Loucy (cell line): Measurements from ENCODE around the gene ZKSCAN3.

Experiments
- H2AFZ ChIP-seq: fragments of 200-600 bp; sonication (generic); 2 replicates; pipeline ENCODE4 v1.6.0; 2016; ENCODE audit warnings: antibody characterized with exemption, mild to moderate bottlenecking, low read length, moderate library complexity
- H3F3A ChIP-seq: fragments of 200-600 bp; 2 replicates; pipeline ENCODE4 v1.6.0; 2016; ENCODE audit warnings: antibody characterized with exemption, low read depth, mild to moderate bottlenecking
- H3K27me3 ChIP-seq: fragments of 200-600 bp; sonication (generic); 2 replicates; pipeline ENCODE4 v1.6.1; 2014; ENCODE audit warnings: low read length, mild to moderate bottlenecking; ENCODE audit not compliant: insufficient read depth, poor library complexity, severe bottlenecking
- H3K36me3 ChIP-seq: fragments of 200-600 bp; sonication (generic); 2 replicates; pipeline ENCODE4 v1.6.1; 2016; ENCODE audit warnings: low read length; ENCODE audit not compliant: insufficient read depth
- H3K4me1 ChIP-seq: fragments of 200-600 bp; sonication (generic); 2 replicates; pipeline ENCODE4 v1.5.1; 2014; ENCODE audit warnings: low read length, mild to moderate bottlenecking; ENCODE audit not compliant: insufficient read depth, poor library complexity, severe bottlenecking
- H3K4me2 ChIP-seq: fragments of 200-600 bp; sonication (generic); 2 replicates; pipeline ENCODE4 v1.6.0; 2014; ENCODE audit warnings: antibody characterized with exemption, low read length, low read depth, mild to moderate bottlenecking; ENCODE audit not compliant: poor library complexity, severe bottlenecking
- H3K4me3 ChIP-seq: fragments of 200-600 bp; sonication (generic); 2 replicates; pipeline ENCODE4 v1.5.1; 2014; ENCODE audit warnings: low read length, mild to moderate bottlenecking, mixed read lengths; ENCODE audit not compliant: poor library complexity, severe bottlenecking
- H3K79me2 ChIP-seq: fragments of 200-600 bp; sonication (generic); 2 replicates; pipeline ENCODE4 v1.6.1; 2014; ENCODE audit warnings: low read length; ENCODE audit not compliant: insufficient read depth
- H3K9ac ChIP-seq: fragments of 200-600 bp; sonication (generic); 2 replicates; pipeline ENCODE4 v1.6.0; 2014; ENCODE audit warnings: mild to moderate bottlenecking, low read depth, low read length, moderate library complexity; ENCODE audit not compliant: poor library complexity, severe bottlenecking
- H3K9me2 ChIP-seq: fragments of 200-600 bp; sonication (generic); replicated peaks from 2 replicates; pipeline ENCODE4 v1.6.1; 2016; ENCODE audit warnings: low read depth, low read length, mixed read lengths
- H3K9me3 ChIP-seq: fragments of 200-600 bp; sonication (generic); 2 replicates; pipeline ENCODE4 v1.6.1; 2014; ENCODE audit warnings: mild to moderate bottlenecking, antibody characterized with exemption, low read length, low read depth; ENCODE audit not compliant: insufficient read depth
- H4K20me1 ChIP-seq: fragments of 200-600 bp; sonication (generic); 2 replicates; pipeline ENCODE4 v1.6.0; 2014; ENCODE audit warnings: antibody characterized with exemption, low read length, mild to moderate bottlenecking; ENCODE audit not compliant: insufficient read depth, poor library complexity, severe bottlenecking
- EZH2phosphoT487 ChIP-seq: fragments of 200-600 bp; IDR thresholded peaks from 2 replicates; pipeline ENCODE4 v1.6.1; 2018; ENCODE audit warnings: antibody characterized with exemption, mild to moderate bottlenecking, moderate library complexity, borderline replicate concordance
- TF ChIP-seq, protein P1 (sequence below): fragments of 200-600 bp; sonication (generic); conservative IDR thresholded peaks from 2 replicates; pipeline ENCODE4 v1.5.1; 2014; ENCODE audit warnings: mild to moderate bottlenecking, antibody characterized with exemption, low read length

Gene ZKSCAN3

DNA sequence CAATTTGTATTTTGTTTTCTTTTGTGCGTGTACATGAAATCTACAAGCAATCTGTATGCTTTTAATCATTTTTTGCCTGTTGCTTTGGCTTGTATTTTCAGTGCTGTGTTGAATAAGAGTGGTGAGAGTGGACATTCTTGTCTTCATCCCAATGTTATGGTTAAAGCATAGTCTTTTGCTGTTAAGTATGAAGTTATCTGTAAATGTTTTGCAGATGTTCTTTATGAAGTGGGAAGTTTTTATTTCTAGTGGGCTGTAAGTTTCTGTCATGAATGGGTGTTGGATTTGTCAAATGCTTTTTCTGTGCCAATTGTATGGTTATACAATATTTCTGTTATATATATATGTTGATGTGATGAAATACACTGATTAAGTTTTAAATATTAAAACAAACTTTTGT, 24.2 kb downstream of the ZKSCAN3 start:
- Histone ChIP-seq H3K4me3 (no peak overlapping the region), H3K9ac (no peak overlapping the region), H3F3A (no peaks in the 10 kb centered on the region), H4K20me1 (no peaks in the 10 kb centered on the region), H3K27me3 (no peaks in the 10 kb centered on the region), H3K9me2 (no peaks in the 10 kb centered on the region), H3K79me2 (no peaks in the 10 kb centered on the region), H3K4me2 (no peak overlapping the region), H3K36me3 (no peaks in the 10 kb centered on the region; the same call in 1 of the 2 replicates), H3K4me1 (no peaks in the 10 kb centered on the region), H2AFZ (no peak overlapping the region), H3K9me3 (no peaks in the 10 kb centered on the region)
- TF ChIP-seq EZH2phosphoT487, result no peak
- TF ChIP-seq, protein P1, sequence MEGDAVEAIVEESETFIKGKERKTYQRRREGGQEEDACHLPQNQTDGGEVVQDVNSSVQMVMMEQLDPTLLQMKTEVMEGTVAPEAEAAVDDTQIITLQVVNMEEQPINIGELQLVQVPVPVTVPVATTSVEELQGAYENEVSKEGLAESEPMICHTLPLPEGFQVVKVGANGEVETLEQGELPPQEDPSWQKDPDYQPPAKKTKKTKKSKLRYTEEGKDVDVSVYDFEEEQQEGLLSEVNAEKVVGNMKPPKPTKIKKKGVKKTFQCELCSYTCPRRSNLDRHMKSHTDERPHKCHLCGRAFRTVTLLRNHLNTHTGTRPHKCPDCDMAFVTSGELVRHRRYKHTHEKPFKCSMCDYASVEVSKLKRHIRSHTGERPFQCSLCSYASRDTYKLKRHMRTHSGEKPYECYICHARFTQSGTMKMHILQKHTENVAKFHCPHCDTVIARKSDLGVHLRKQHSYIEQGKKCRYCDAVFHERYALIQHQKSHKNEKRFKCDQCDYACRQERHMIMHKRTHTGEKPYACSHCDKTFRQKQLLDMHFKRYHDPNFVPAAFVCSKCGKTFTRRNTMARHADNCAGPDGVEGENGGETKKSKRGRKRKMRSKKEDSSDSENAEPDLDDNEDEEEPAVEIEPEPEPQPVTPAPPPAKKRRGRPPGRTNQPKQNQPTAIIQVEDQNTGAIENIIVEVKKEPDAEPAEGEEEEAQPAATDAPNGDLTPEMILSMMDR, result no peak

DNA sequence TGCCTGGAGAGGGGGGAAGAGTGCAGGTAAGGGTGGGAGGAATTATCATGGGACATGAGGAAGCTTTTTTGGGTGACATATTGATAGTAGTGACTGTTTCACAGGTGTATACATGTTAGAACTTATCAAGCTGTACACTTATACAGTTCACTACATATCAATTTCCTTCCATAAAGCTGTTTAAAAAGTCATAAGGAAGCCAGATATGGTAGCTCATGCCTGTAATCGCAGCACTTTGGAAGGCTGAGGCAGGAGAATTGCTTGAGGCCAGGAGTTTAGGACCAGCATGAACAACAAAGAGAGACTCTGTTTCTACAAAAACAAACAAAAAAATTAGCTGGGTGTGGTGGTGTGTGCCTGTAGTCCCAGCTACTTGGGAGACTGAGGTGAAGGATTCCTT, 28.1 kb downstream of the ZKSCAN3 start:
- H3K4me2 ChIP-seq, result no peak overlapping the region
- H3K27me3 ChIP-seq, result no peaks in the 10 kb centered on the region
- H3K4me3 ChIP-seq, result no peak overlapping the region
- peaks cover 17% of the 10 kb centered on the region for H3K79me2 ChIP-seq
- H3K36me3 ChIP-seq, result peaks cover 3% of the 10 kb centered on the region; the same call in 1 of the 2 replicates
- no peak for TF ChIP-seq EZH2phosphoT487
- TF ChIP-seq, protein P1, result no peak
- no peak overlapping the region for H2AFZ ChIP-seq
- H3K9me2 ChIP-seq, result no peaks in the 10 kb centered on the region
- H3K4me1 ChIP-seq, result peaks cover 16% of the 10 kb centered on the region
- no peaks in the 10 kb centered on the region for H4K20me1 ChIP-seq
- no peaks in the 10 kb centered on the region for H3K9me3 ChIP-seq
- H3K9ac ChIP-seq, result no peak overlapping the region
- no peaks in the 10 kb centered on the region for H3F3A ChIP-seq

DNA sequence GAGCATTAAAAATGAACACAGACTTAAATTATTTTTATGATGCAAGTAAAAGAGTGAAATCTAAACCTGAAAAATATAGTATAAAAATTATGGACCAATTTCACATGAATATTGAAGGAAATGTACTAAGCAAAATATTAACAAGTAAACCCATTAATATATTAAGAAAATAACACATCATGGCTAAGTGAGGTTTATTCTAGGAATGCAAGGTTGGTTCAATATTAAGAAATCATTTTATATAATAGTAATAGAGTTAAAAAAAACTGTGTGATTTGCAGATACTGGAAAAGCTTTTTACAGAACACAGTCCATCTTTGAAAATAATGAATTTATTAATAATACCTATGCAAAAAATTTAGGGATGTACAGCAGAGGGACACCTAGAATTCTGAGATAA, 28.9 kb downstream of the ZKSCAN3 start:
- no peaks in the 10 kb centered on the region for H3K9me3 ChIP-seq
- no peak overlapping the region for H3K9ac ChIP-seq
- H3K27me3 ChIP-seq, result no peaks in the 10 kb centered on the region
- TF ChIP-seq EZH2phosphoT487, result no peak
- TF ChIP-seq, protein P1, result no peak
- H3K79me2 ChIP-seq, result peaks cover 19% of the 10 kb centered on the region
- H3K36me3 ChIP-seq, result peaks cover 3% of the 10 kb centered on the region; the same call in 1 of the 2 replicates
- H3K4me2 ChIP-seq, result no peak overlapping the region
- peaks cover 20% of the 10 kb centered on the region for H3K4me1 ChIP-seq
- H3F3A ChIP-seq, result no peaks in the 10 kb centered on the region
- no peak overlapping the region for H2AFZ ChIP-seq
- H3K4me3 ChIP-seq, result no peak overlapping the region
- no peaks in the 10 kb centered on the region for H4K20me1 ChIP-seq
- H3K9me2 ChIP-seq, result no peaks in the 10 kb centered on the region
